ENCODE data around the gene APOA4.

The APOA4 gene

DNA sequence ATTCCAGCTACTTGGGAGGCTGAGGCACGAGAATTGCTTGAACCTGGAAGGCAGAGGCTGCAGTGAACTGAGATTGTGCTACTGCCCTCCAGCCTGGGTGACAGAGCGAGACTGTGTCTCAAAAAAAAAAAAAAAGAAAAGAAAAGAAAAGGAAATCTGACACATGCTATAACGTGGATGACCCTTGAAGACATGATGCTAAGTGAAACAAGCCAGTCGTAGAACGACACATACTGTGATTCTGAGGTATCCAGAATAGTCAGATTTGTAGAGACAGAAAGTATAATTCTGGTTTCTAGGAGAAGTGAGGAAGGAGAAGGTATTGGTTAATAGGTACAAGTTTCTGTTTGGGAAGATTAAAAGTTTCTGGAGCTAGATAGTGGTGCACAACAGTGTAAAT is 24.7 kb downstream of the APOA4 start:
- no peak for DNase-seq (ENCODE audit: low spot score)

DNA sequence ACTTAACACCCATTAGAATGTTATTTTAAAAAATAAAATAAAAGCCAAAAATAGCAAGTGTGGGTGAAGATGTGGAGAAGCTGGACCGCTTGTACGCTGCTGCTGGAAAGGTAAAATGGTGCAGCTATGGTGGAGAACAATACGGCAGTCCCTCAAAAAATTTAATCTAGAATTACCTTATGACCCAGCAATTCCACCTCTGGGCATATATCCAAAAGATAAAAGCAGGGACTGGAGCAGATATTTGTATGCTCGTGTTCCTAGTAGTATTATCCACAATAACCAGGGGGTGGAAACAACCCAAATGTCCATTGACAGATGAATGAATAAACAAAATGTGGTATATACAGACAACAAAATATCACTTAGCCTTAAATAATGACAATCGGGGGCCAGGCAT is 25.3 kb downstream of the APOA4 start:
- no peak for DNase-seq (ENCODE audit: low spot score)

DNA sequence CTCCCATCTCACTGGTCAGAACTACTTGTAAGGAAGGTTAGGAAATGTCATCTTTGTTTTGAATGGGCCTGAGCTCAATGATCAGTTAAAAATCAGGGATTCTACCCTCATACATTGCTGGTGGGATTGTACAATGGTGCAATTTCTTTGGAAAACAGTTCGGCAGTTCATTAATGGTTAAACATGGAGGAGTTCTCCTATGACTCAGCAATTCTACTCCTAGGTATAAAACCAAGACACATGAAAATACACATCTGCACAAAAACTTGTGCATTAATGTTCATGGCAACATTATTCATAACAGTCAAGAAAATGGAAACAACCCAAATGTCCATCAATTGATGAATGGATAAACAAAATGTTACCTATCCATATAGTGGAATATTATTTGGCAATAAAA is 26.6 kb downstream of the APOA4 start:
- DNase-seq (ENCODE audit: low spot score): no peak

DNA sequence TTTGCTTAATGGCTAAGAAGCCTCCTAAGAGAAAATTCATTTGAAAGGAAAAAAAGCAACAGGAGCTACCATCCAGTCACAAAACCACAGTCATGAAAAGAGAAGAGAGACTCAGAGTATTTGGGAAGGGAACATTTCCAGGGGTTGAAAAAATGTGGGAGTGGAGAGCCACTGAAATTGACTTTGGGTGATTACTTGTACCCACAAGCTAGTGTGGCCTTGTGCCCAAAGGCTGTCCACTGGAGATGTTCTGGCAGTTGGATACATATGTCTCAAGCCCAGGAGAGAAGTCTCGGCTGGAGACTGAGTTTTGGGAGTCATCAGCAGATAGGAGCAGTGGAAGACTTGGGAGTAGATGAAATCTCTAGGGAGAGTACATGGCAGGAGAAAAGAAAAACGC is 28.3 kb downstream of the APOA4 start:
- no peak for DNase-seq (ENCODE audit: low spot score)

DNA sequence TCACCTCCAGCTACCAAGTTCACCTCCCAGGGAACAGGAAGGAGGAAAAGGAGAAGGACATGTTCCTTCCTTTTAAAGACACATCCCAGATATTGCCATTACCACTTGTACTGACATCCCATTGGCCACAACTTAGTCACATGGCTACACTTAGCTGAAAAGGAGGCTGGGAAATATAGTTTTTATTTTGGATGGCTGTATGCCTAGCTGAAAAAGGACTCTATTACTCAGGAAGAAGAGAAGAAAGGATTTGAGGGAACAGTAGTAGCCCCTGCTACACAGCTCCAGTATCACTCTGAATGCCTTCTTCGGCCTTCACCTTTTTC is 29.4 kb downstream of the APOA4 start:
- no peak for DNase-seq (ENCODE audit: low spot score)

DNA sequence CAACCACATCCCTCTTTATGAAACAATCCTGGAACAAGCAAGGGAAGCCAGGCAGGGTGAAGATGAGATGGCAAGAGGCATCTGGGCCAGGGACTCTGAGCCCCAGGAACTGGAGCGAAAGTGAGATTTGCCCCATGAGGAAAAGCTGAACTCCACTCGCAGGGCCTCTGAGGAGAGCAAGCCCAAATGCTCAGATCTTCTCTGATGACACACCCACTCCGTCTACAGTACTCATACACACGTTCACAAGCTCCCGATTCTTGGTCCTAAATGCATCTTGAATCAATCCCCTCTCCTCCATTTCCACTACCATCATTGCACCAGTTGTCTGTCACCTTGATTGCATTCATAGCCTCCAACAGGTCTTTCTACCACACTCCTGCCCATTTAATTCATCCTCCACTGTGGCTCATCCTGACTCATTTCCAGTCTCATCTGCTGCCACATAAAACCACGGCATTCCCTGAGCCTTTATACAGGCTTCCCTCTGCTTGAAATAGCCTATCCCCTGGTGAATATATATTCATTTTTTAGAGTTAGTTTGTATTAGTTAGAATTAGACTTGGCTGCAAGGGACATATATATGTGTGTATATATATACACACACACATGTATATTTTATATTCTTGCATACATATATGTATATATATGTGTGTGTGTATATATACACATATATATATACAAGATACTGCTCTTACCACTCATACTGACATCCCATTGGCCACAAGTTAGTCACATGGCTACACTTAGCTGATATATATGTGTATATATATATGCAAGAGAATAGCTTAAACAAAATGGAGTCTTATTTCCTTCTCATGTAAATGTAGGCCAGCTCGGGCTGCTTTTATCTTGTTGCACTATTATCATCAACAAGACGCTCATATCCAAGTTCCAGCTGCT is 30.0 kb downstream of the APOA4 start:
- DNase-seq (ENCODE audit: low spot score): no peak

DNA sequence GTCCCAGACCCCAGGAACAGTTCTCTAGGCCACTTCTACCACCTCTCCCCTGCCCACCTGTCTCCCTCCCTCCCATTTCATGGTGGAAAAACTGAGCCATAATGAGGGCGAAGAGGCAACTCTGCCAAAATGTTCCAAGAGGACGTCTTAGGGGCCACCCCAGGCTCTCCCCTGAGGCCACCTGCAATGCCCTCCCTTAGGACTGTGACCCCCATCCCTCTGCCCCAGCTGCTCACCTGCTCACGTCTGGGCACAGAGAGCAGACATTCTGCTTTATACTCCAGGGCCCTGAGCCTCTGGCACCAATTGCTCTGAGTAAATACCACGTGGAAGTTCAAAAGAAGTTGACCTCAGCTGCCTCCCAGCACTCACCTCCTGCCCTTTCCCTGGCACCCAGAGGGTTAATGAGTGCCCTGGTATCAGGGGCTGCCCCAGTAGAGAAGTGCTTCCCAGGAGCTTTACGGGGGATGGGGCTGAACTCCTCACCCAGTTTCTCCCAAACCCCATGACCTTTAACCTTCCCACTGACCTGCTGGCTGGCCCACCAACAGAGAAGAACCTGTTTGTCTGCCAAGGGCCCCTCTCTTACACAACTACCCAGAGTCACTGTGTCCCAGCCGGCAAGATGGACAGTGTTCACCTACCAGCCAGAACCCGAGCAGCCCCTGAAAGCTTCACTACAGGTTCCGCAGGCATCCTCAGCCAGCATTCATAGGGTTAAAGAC is 30.8 kb downstream of the APOA4 start:
- no peak for DNase-seq (ENCODE audit: low spot score)

DNA sequence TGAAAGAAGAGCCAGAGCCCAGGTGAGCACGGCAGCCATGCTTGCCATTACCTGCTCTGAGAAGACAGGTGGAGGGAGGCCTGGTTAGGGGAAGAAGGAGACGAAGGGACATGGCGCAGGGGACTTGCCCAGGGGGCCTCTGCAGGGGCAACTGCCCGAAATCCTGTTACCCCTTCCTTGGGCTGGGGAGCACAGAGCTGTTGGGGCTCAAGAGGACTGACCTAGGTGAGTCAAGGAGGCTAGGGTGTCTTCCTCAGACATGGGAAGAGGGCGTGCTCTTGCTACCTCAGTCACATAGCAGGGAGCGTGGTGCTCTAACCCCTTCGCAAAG is 31.3 kb downstream of the APOA4 start, which contains the start of gene APOA5:
Gene APOA5, minus strand, starts transcription at position 67 of the 331 bp plus-strand sequence. Its CDS starts 19 bp downstream, at position 48.
- no peak for DNase-seq (ENCODE audit: low spot score)

DNA sequence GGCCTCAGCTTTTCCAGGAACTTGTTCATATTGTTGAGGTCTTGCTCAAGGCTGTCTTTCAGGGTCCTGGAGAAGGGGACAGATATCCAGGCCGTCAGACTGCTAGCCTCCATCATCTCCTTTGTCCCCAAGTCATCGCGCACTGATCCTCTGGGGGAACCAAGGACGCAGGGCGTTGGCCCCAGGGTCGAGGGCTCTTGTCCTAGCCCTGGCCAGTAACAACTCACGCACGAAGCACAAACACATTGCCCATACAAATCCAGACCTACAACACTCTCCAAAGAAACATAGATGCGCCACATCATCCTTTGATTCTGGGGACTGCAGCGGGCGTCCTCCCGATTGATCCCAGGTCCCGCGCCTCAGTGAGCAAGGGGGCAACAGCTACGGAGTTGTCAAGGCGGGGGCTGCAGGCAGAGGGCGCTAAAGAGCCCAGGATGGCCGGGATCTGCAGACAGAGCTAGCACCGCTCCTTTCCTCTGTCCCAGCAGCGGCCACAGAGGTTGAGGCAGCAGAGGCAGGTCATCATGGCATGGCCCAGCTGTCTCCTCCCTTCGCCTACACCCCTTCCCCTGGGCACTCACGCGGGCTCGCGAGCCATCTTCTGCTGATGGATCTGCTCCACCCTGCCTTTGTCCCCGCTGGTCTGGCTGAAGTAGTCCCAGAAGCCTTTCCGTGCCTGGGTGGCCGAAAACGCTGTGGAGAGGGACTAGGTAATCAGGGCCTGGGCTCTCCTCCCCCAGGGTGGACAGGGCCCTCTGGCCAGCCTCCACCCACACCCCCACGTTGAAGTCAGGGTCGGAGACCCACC is 31.9 kb downstream of the APOA4 start:
- peak; percentile 94 for DNase-seq (ENCODE audit: low spot score)

DNA sequence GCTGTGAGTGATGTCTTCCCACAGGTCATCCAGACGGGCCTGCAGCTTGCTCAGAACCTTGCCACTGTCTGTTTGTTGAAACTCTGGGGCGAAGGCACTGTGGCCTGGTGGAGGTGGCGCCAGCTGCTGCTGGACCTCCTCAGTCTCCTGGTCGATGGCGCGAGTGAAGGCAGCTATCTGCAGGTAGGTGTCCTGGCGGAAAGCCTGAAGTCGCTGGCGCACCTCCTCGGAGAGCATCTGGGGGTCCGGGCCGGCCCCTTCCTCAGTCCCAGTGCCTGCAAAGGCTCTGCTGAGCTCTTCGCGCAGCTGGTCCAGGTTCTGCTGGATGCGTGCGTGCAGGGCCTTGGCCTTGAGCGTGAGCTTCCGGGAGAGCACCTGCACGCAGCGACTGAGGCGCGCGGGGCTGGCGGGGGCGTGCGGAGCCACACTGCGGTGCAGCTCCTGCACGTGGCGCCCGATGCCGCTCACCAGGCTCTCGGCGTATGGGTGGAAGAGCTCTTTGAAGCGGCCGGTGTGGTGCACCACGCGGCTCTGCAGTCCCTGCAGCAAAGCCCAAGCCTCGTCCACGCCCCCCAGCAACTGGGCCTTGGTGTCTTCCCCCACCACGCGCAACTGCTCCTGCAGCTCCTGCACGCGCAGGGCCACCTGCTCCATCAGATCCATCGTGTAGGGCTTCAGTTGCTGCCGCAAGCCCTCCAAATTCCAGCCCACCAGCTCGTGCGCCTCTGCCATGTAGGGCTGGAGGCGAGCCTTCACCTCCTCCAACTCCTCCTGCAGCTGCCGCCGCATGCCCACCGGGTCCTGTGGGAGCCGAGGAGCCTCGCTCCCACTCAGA is 32.7 kb downstream of the APOA4 start:
- no peak for DNase-seq (ENCODE audit: low spot score)

DNA sequence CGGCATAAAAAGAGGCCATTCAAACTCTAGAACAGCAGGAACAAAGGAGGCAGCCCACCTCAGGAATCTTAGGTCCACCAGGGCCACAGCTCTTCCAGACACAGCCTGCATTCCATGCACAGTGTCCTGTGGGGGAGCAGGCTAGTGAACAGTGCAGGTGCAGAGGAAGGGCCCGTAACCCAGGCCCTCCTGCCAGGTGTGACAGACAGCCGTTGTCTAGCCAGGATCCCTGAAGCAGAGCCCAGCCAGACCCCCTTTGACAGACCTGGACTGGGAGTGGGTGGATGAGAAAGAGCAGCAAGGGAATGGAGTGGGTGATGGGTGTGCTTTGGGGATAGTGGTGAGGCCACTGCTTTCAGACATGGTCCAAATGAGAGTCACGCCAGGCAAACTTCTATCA is 34.1 kb downstream of the APOA4 start:
- no peak for DNase-seq (ENCODE audit: low spot score)

DNA sequence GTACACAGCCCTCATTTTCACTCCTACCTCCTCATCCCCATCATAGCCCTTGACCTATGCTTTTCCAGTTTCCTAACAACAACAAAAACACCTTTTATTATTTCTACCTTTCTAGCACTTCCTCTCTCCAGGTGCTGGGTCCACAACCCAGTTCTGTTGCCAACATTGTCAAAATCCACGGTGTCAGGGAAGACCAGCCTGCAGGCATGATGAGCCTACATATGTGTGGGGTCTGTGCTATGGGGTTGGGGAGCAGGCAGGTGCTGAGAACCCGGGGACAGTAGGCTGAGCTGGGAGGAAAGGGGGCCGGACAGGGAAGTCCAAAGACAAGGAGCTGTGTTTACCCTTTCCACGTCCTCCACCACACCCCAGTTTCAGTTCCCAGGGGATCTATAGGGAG is 34.6 kb downstream of the APOA4 start:
- DNase-seq (ENCODE audit: low spot score): no peak

DNA sequence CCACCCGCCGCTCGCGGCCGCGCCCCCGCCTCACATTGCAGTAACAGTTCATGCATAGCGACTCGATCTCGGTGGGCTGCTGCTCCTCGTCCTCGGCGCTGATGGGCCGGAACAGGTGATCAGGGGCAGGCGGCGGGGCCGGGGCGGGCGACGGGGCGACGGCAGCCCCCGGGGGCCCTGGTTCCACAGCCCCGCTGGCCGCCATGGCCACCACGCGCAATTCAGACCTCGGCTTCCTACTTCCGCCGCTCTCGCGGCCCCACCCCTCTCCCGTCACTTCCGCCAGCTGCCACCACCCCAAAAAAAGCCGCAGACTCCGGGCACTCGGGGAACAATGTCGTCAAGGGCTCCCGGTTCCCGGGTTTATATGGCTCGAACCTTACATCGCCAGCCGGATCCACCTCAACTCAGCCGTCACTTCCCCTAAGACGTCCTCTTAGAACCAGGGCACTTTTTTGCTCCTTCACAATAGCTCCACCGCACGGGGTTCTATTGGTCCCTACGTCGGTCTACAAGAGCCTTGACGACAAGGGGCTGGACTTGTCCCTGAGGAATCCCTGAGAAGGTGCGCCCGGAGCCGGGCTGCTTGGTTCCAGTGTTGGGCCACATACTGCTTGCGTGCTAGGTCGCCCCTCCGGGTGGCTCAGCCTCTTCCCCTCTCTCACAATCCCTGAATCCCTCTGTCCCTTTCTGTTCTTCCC is 35.2 kb downstream of the APOA4 start, which contains the start of gene ZPR1:
Gene ZPR1, minus strand, starts transcription at position 238 of the 701 bp plus-strand sequence. Its CDS starts 33 bp downstream, at position 205.
- peak; percentile 91 for DNase-seq (ENCODE audit: low spot score)

DNA sequence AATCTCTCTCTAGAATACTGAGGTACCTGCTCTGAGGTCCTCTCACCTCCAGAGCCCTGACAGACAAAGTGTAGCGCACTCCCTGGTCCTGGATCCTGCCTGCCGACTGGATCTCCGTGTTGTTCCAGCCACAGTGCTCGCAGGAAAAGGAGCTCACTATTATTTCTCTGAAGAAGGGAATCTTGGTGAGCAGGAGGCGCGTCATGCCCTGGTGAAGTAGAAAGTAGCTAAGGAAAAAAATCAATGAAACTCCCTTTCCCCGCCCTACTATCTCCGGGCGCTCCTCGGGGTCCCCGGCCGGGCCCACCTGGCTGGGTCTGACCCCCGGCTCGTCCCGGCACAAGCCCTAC is 35.7 kb downstream of the APOA4 start:
- DNase-seq (ENCODE audit: low spot score): no peak

DNA sequence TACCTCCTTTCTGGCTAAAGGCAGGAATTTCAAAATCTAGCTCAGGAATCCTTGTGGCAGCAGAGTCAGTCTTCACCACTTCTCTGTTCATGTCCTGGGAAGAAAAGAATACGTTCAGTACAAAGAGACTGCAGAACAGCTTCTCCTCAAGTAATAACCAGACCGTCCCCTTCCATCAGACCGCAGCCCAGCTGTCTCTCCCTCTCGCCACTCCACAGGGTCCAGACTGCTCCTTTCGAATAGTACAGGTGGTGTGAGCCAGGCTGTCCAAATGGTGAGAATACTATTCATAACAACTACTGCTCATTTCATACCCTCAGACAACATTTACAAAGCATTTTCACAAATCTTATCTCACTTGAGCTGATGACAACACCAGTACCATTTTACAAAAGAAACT is 36.1 kb downstream of the APOA4 start:
- DNase-seq (ENCODE audit: low spot score): no peak

DNA sequence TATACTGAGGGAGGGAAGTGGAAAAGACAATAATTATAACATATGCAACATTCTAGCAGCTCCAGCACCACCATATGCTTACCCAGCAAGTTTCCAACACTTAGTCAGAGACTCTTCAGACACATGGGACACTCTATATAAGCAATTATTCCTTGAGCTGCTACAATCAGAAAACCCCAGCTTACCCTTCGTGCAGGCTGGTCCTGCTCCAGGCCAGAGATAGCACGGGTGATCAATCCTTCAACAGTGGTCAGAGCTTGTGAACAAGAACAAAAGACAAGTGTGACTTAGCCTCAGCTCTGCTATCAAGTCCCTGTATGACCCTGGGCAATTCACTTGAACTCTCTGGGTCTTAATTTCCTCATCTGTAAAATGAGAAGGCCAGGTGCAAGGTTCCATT is 36.8 kb downstream of the APOA4 start:
- DNase-seq (ENCODE audit: low spot score): no peak

DNA sequence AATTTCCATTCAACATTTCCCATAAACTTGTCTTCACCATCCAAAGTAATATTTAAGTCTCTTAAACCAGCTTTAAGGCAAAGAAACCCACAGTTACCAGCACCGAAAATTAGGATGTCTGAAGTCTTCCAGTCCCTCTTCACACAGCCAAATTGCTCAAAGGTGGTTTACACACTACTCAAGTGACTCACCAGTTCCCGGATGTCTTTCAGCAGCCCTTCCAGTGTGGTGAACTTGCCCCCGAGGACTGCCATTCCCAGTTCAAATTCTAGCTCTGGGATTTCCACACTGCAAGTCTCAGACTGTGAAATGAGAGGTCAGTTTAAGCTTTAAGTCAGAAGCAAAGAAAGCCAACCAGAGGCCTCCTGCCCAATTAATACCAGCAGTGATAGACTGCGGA is 40.4 kb downstream of the APOA4 start:
- DNase-seq (ENCODE audit: low spot score): no peak

DNA sequence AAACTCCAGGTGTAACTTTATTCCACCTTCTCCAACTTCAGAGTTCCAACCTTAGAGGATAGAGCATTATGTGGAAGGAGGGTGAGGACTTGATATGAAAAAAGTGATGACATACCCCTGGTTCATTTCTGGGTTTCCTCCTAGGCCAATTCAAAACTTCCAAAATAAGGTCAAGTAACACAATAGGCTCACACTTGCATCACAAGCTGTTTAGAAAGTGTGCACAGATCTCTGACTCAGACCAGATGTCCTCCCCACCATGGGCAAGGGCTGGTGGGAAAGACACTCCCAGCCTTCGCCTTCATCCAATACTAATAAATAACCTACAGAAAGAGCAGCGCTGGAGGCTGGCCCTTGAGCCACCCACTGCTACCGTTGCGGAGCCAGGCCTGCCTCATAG is 44.5 kb downstream of the APOA4 start:
- no peak for DNase-seq (ENCODE audit: low spot score)

DNA sequence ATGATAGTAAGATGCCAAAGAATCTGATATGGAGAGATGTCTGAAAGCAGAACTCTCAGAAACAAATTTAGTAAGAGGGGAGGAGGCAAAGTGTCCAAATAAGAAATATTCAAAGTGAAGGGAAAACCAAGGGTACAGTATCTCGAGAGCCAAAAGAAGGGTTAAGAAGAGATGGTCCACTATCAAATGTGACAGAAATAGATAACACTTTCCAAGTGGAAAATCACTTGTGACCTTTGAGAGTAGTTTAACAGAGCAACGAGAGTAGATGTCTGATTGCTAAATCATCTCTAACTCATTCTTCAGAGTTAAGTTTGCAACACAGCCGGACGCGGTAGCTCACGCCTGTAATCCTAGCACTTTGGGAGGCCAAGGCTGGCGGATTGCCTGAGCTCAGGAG is 46.0 kb downstream of the APOA4 start:
- no peak for DNase-seq (ENCODE audit: low spot score)

DNA sequence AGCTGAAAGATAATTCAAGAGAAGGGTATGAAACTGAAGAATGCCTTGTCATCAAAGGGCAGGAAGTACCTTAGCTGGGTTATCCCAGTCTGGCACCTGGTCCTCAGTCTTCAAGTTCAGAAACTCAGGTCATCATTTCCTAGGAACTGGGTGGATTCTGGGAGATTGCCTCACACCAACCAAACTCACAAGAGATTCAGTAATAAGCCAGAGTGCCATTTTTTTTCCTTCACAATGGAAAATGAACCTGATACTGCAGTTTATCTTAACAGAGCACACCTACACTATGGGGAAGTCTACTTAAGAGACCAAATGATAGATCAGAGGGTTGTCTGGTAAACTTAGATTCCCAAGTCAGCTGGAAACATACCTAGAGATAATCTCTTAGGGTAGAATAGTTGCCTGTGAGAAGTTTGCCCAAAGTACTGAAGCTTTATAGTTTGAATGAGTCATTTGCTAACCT is 46.6 kb downstream of the APOA4 start:
- DNase-seq (ENCODE audit: low spot score): no peak

DNA sequence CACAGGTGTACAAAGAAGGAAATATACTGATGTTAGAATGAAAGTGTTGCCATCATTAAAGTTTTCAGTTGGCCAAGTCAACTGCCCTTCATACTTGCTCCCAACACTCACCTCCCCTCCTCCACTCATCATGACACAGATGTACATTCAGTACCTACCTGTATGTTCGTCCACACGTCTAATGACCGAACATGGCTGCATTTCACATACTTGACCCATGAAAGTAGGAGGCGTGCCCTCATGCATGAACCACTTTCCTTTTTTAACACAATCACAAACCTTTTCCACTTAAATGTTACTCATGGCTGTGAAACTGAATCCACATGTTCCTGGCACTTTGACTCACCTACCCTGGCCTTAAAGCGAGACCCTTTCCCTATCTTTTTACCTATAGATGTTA is 47.1 kb downstream of the APOA4 start:
- no peak for DNase-seq (ENCODE audit: low spot score)

Data from iPS-NIHi11 (cell line).